ENCODE results near the gene NLRP9.
A peak's percentile ranks its signal among the peaks of the same experiment; 100 is the strongest.

NLRP9 gene

DNA sequence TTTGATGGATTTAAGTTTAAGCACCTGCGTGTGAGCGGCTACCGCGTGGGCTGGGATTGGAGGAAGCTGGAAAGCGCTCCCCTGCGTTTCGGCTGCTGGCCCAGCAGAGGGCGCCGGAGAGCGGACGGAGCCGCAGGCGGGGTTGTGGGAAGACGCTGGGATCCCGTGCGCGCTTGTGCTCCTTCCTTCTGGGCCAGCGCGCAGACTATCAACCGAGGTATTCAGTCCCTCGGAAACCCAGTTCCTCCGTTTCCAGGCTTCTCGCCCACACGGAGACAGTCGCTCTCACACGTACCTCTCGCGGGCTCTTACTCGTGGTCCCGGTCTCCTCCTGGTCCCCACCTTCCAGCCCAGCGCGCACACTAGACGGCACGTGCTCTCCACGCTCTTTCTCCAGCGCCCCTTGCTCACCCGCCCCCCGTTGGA lies 34.4 kb downstream of the NLRP9 start:
- DNase-seq (ENCODE audit: low spot score), result peak; percentile 55

DNA sequence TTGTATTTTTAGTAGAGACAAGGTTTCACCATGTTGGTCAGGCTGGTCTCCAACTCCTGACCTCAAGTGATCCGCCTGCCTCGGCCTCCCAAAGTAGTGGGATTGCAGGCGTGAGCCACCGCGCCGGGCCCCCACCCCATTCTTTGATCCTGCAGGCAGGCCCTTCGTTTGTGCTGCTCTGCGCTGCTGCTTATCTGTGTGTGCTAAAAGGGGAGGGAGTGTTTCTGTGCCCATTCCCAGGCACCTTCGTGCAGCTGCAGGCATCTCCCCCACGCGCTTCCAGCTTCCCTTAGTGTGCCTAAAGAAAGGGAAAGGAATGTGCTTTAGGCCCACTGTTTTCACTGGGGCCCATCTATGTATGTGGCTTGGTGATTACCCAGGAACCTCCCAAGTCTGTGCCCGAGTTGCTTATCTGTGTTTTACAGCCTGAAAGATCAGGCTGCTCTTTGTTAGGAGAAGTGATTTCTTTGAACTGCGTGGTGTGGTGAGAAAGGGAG lies 36.0 kb downstream of the NLRP9 start:
- peak; percentile 34 for DNase-seq (ENCODE audit: low spot score)

DNA sequence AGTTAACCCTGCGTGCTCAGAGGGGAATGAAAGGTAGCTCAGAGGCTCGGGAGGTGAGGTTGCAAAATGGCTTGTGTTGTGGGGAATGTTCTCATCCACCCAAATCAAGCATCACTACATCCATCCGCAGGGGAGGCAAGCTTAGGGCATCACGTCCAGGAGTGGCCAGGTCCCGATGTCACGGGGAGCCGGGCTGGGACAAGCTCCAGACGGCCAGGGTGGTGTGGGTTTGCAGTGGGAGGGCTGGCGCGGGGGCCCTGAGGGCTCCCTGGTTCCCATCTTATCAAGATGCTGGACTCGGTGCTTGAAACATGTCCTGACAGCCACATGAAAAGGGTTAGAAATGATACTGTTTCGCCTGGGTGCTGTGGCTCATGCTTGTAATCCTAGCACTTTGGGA lies 37.4 kb downstream of the NLRP9 start:
- no peak for DNase-seq (ENCODE audit: low spot score)

DNA sequence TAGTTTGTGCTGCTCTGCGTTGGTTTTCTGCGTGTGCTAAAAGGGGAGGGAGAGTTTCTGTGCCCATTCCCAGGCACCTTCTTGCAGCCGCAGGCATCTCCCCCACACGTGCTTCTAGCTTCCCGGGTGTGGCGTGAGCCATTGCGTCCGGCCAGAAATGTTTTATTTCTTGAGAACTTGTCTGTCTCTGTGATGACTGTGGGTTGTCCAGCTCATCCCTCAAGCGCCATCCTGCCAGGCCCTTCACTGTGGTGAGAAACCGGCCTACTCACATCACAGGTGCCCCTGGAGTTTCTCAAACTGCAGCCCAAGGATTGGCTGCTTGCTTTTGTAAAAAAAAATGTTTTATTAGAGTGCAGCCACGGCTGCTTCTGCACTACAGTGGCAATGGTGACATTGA lies 39.0 kb downstream of the NLRP9 start:
- DNase-seq (ENCODE audit: low spot score), result no peak

DNA sequence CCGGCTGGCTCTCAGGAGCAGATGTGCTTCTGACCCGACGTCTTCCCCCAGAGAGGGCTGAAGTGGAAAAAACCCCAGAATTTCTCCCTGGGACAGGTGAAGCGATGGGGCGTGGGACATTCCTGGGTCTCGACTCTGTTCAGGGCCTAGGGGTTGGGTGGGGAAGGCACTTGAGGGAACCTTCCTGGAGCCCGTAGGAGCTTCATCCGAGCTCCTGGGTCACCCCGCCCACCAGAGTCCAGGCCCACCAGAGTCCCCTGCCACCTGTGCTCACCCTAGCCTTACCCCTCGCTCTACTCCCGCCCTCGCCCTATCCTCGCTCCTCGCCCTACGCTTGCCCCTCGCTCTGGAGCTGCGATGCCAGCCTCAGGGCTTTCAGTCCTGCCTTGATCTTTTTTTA lies 39.9 kb downstream of the NLRP9 start:
- DNase-seq (ENCODE audit: low spot score), result no peak

DNA sequence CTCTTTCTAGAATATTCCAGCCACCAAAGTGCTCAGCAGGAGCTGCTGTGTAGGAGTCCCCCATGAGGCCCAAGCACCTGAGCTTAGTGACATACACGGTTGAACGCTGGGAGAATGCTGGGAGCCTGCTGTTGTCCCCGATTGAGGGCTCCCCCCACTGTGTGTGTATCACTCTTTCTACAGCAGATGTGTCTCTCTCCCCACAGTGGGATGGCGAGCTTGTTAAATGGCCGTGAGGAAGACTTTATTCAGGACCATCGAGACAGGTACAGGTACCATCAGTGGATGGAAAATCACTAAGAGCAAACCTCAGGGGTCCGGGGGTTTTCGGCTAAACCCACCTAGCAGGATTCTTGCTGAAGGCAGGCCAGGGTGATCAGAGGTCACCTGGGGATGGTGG lies 40.5 kb downstream of the NLRP9 start:
- no peak for DNase-seq (ENCODE audit: low spot score)

DNA sequence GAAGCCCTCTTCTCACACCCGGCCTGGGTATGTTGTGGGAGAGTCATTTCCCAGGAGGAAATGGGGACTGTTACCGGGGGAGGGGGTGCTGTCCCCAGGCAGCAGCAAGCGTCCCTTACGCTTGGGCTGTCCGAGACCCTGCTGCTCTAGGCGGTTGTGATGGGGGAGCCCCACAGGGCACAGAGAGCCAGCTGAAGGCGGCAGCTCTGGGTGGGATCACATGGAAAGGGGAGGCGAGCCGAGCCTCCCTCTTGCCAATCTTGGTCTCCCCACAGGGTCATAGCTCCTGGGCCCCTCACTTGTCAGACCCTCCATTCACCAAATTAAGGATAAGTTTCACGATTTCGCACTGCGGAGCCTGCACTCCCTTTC lies 41.1 kb downstream of the NLRP9 start:
- no peak for DNase-seq (ENCODE audit: low spot score)

DNA sequence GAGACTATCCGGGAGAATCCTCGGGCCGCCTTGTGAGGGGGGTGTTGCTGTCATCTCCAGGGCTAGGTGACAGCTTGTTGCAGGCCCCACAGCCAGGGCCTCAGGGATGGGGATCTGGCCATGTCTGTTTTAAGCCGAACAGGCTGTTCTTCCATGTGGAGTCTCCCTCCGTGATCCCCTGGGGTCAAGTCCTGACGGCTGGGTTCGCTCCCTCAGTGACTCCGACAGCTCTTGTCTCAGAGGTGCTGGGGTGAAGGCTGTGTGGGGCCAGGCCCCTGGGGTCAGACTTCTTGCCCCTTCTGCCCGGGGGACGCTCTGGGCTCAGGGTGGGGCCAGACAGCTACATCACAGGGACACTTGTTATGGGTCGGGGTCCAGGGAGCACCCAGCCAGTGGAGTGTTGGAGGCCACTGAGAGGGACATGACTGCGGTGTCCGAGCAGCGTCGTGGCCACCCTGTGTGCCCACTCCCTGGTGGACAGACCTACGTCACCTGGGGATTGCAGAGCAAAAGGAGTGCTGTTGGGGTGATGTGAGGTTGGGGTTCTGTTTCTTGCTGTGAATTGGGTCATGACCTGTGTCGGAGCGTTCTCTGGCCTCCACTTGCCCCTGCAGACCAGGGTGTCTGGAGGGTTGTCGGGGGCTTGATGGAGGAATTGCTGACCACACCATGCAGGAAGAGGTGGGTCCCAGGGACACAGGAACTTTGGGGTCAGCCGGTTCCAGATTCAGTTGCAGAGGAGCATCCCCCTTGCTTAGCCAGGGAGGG lies 41.7 kb downstream of the NLRP9 start:
- DNase-seq (ENCODE audit: low spot score), result no peak

DNA sequence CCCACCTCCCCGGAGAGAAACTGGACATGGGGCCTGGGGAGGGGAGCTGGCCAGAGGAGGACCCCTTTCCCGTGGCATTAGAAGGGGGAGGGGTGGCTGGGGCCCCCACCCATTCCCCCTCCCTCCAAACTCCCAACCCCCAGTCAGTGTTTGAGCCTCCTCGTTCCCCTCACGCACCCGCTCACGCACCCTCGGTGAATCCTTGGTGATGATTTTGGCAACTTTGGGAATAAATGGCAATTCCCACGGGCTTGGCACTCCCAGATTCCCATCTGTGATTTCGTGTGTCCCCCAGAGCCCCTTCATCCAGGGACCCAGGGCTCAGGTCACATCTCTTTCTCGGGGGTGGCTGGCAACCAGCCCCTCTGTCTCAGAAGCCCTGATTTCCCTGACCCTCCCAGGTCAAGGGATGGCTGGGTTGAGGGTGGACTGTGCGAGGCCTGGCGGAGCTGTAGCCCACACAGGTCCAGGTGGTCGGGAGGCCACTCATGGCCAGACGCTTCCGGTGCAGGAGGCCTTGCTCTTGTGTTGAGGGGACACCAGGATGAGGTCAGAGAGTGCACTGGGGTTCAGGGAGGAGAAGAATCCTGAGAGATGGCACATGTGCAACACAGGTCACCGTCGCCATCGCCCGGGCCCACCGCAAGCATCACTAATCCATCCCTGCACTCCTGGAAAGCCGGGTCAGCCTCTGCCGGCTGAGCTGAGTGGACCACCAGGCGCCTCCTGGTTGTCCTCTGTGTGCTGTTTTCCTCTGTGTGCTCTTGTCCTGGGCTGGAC lies 42.5 kb downstream of the NLRP9 start:
- DNase-seq (ENCODE audit: low spot score), result no peak

DNA sequence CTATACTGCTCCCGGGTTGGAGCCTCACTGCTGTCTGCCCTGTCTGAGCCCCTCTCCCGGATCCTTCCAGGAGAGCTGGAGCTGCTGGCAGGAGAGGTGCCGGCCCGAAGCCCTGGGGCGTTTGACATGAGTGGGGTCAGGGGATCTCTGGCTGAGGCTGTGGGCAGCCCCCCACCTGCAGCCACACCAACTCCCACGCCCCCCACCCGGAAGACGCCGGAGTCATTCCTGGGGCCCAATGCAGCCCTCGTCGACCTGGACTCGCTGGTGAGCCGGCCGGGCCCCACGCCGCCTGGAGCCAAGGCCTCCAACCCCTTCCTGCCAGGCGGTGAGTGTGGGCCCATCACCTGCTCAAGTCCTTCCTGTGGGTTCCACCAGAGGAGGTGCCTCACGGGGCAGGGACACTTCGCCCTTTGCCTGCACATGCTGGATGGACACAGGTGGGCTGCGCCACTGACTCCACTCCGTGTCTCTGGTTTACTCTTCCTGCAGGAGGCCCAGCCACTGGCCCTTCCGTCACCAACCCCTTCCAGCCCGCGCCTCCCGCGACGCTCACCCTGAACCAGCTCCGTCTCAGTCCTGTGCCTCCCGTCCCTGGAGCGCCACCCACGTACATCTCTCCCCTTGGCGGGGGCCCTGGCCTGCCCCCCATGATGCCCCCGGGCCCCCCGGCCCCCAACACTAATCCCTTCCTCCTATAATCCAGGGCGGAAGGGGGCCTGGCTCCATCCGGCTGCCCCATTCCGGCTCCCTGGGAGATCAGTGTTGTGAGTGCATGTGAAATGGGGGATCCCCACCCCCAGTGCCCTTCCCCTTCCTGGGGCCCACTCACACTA lies 43.3 kb downstream of the NLRP9 start:
- no peak for DNase-seq (ENCODE audit: low spot score)

DNA sequence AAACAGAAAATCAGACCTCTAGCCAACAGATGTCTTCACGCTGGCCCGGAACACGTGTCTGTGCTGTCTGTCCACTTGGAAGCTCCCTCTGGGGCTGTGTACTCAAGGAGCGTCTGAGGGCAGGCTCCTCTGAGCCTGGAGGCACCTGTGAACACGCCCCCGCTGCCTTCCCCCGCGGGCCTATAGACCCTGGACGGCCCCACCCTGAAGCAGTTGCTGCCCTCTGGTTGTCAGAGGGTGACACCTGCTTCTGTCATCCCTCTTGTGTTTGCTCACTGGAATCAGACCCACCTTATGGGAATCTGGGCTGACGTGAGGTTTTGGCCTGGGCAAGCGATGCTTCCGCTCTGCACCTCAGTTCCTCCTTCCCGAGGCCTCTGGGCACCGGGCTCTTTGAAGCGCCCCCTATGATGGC lies 44.0 kb downstream of the NLRP9 start:
- DNase-seq (ENCODE audit: low spot score), result no peak

DNA sequence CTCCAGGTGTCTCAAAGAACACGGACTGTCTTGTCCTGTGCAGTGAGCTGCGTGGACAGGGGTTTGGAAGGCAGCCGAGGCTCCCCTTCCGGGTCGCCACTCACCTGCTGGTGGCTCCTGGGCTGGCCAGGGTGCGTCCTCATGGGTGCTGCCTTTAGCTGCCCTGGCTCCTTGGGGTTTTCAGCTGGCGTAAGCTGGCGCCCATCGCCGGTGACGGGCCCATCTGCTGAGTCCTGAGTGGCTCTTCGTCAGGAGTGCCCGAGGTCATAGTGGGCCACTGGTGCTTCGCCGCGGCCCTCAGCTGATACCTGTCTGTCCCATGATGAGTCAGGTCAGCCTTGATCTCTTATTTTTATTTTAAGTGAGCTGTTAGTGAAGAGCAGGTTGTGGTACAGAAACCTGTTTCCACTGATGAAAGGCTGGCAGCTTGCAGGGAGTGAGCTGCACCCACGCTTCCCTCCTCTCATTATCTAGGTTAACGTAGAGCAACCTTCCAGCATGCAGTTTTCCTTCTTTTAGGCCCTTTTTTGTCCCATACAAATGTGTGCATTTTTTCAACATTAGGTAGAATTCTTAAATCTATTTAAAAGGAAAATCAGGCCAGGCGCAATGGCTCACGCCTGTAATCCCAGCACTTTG lies 44.7 kb downstream of the NLRP9 start:
- DNase-seq (ENCODE audit: low spot score), result no peak

DNA sequence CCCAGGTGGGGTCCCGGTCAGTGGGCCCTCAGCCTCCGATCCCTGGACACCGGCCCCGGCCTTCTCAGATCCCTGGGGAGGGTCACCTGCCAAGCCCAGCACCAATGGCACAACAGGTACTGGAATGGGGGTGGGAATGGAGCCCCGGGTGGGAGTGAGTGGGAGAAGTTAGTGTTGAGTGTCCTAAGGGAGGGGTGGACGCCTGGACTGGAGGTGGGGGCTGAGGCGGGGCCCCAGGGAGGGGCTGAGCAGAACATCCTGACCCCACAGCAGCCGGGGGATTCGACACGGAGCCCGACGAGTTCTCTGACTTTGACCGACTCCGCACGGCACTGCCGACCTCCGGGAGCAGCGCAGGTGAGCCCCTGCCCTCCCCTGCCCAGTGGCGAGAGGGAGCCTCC lies 45.5 kb downstream of the NLRP9 start:
- DNase-seq (ENCODE audit: low spot score), result no peak

DNA sequence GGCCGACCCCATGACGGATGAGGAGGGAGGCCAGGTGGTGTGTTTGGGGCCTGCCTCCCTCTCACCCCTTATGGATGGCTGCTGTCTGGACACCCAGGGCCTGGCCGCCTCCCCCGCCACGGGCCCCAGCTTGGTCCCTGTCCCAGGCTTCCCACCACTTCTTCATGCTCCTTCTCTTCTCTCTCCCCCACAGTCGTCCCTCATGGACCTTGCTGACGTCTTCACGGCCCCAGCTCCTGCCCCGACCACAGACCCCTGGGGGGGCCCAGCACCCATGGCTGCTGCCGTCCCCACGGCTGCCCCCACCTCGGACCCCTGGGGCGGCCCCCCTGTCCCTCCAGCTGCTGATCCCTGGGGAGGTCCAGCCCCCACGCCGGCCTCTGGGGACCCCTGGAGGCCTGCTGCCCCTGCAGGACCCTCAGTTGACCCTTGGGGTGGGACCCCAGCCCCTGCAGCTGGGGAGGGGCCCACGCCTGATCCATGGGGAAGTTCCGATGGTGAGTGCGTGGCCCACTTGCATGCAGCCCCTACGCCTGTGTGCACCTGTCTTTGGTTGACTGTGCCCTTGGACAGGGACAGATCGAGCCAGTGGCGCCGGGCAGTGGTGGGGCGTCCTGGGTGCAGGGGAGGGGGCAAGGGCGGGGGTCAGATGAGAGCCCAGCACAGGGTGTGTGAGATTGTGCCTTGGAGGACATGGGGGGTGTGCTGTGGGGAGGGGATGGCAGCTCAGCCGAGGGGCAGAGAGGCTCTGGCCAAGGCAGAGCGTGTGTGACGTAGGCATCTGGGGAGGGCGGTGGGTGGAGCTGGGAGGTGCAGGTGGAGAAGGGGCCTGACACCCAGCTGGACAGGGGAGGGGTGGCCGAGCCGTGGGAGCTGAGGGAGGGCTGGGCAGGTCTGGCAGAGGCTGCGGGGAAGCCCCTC lies 46.4 kb downstream of the NLRP9 start:
- no peak for DNase-seq (ENCODE audit: low spot score)

DNA sequence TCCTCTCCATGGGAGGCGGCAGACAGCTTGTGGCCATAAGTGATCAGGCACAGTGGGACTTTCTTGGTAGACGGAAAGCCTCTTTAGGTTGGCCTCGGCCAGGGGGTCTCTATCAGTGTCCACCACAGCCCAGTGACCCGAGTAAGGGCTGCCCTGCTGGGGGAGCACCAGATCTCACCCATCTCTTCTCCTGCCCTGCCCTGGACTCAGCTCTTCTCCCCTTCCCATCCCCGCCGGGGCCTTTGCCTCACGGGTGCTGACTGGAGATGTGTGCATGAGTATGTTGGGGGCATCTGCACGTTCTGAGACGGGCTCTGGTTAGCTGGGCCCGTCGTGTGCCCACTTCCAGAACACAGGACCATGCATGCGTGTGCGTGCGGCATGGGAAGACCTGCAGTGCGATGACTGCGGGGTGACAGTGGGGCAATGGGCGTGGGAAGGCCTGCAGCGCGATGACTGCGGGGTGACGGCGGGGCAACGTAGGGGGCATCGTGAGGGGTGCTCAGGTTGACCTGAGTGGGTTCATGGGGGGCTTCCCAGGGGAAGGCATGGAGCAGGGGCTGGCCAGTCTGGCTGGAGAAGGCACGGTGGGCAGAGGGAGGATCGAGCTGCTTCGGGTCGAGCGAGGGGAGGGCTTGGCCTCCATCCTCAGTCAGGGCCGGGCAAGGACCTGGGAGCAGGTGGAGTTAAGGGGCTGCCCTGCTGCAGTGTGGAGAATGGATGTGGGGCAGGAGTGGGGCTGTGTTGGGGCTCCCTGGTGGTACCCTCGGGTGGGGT lies 47.2 kb downstream of the NLRP9 start:
- DNase-seq (ENCODE audit: low spot score), result no peak

DNA sequence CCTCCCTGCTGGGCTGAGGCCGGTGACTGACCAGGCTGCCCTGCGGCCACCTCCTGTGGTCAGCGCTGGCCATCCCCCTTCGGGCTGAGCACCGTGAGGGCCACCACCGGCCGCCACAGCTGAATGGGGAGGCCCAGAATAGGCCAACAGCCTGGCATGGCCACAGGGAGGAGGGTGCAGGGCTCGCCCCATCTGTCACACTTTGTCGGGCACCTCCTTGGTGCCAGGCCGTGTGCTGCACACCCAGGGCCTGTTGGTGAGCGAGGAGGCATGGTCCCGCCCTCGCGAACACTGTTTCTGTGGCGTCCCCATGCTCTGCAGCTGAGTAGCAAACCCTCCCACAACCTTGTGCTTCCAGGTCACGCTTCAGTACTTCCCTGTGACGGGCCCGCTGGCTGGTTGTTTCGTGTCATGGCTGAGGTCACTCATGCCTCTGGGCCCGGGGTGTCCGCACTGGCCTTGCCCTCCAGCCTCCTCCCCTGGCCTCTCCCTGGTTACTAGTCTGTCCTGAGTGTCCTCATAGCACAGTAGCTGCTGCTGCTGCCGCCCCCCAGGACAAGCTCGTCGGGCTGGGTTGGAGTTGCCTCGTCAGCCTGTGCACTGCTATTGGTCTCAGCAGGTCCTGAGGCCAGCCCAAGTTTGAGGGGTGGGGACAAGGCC lies 48.0 kb downstream of the NLRP9 start:
- no peak for DNase-seq (ENCODE audit: low spot score)

DNA sequence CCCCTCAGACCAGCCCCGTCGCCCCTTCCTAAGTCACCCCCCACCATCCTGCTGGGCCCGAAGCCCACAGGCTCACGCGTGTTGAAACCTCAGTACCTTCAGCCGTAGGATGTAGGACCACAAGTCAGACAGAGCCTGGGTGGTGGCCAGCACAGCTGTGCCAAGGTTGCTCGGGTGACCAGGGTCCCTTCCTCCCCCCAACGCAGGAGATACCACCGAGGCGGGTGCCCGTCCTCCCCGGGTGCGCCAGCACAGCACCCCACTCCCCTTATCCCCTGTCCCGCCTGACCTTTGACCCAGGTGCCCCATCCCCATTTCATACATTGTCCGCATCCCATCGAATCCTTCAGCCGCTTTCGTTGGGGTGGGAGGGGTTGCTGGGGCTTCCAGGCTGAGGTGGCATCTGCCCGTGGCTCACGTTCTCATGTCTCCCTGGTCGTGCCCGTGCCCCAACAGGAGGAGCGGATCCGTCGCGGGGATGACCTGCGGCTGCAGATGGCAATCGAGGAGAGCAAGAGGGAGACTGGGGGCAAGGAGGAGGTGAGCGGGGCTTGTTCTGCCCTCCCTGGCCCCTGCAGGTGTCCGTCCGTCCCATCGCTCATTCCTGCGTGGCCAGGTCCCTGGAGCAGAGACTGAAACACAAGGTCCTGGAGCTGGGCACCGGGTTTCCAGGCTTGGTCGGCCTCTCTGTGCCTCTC lies 48.6 kb downstream of the NLRP9 start:
- no peak for DNase-seq (ENCODE audit: low spot score)

DNA sequence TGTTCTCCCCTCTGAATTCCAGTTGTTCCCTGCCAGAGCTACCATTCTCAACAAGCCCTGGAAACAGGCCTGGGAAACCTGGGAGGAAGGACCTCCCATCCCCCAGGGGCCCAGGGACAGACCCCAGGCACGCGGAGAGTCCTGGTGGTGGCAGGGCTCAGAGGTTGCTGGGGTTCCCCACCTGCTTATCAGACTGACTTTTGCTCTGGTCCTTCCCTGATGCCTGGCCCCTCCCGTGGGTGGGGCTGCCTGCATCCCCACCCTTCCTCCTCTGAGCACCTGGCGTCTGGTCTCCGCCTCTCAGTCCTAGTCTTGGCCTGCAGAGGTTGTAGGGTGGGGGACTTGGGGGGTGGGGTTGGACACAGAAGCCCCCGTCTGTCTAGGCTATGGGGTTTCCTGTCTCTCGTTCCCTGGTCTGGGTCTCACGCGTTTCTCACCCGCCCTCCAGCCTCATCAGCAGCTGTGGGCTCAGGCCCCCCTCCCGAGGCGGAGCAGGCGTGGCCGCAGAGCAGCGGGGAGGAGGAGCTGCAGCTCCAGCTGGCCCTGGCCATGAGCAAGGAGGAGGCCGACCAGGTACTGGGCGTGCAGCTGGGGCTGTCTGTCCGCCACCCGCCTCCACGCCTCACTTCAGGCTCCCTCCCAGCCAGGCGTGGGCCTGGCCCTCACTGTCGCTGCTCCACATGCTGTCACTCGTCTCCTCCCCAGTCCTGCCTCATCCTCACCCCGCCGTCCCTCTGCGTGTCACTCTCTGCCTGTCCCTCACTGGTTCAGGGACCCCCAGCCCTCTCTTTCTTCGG lies 49.6 kb downstream of the NLRP9 start:
- no peak for DNase-seq (ENCODE audit: low spot score)

Measured in hematopoietic multipotent progenitor cell treated with erythropoietin and hydrocortisone succinate and interleukin-3 and kit ligand, for 15 days (in vitro differentiated cells).